Osteoblast (primary cell): ENCODE measurements around the gene SMAP1. TPM values are rescaled to one million over a fixed set of nuclear protein-coding genes. Genes with fewer than 3 reads are reported as not detected.

Experiments
- DNase-seq: peaks from one replicate; pipeline ENCODE4 v3.0.0; 2011; ENCODE audit warnings: low spot score, mixed read lengths; ENCODE audit not compliant: insufficient read length; ENCODE audit errors: missing footprints
- H2AFZ ChIP-seq: 2 replicates; pipeline ENCODE4 v1.6.0; 2011; ENCODE audit warnings: mild to moderate bottlenecking, low read length
- H3K27ac ChIP-seq: 2 replicates; pipeline ENCODE4 v1.5.1; 2011; ENCODE audit warnings: mild to moderate bottlenecking, low read depth, low read length, moderate library complexity
- H3K27me3 ChIP-seq: 2 replicates; pipeline ENCODE4 v1.6.0; 2012; ENCODE audit warnings: mild to moderate bottlenecking, control low read depth, inconsistent platforms, low read length, moderate library complexity; ENCODE audit not compliant: insufficient read depth
- H3K36me3 ChIP-seq: 2 replicates; pipeline ENCODE4 v1.5.1; 2011; ENCODE audit warnings: mild to moderate bottlenecking, low read length, control low read depth, moderate library complexity; ENCODE audit not compliant: insufficient read depth
- H3K4me1 ChIP-seq: 2 replicates; pipeline ENCODE4 v1.5.1; 2011; ENCODE audit warnings: mild to moderate bottlenecking, low read length, control low read depth, moderate library complexity; ENCODE audit not compliant: insufficient read depth
- H3K4me2 ChIP-seq: 2 replicates; pipeline ENCODE4 v1.6.0; 2011; ENCODE audit warnings: mild to moderate bottlenecking, low read length; ENCODE audit not compliant: insufficient read depth
- H3K4me3 ChIP-seq: fragments of 200-600 bp; sonication (generic); 3 replicates; pipeline ENCODE4 v1.5.1; 2012; ENCODE audit warnings: mild to moderate bottlenecking, low read length, inconsistent platforms; ENCODE audit not compliant: insufficient read depth
- H3K79me2 ChIP-seq: 2 replicates; pipeline ENCODE4 v1.6.0; 2012; ENCODE audit warnings: mild to moderate bottlenecking, low read length, control low read depth, inconsistent platforms; ENCODE audit not compliant: insufficient read depth
- H3K9me3 ChIP-seq: 2 replicates; pipeline ENCODE4 v1.5.1; 2011; ENCODE audit warnings: low read depth, low read length, control low read depth
- H4K20me1 ChIP-seq: 2 replicates; pipeline ENCODE4 v1.6.0; 2012; ENCODE audit warnings: mild to moderate bottlenecking, low read length, control low read depth; ENCODE audit not compliant: insufficient read depth
- CTCF ChIP-seq: IDR thresholded peaks from 2 replicates; pipeline ENCODE4 v1.5.1; 2011; ENCODE audit warnings: mild to moderate bottlenecking, low read depth, low read length, moderate library complexity; ENCODE audit errors: extremely low read depth
- total RNA-seq: library from RNA; depleted of rRNA; stranded (reverse); fragments of >200 nt; gene quantifications from 2 replicates; pipeline ENCODE4 v1.2.3, GENCODE V29; 2012

Gene SMAP1
- total RNA-seq, 1 donor = 33.7 TPM

- Histone ChIP-seq H3K4me3 (no peak overlapping the region), H3K9me3 (no peaks in the 10 kb centered on the region), H3K27ac (no peak overlapping the region), H3K4me2 (no peak overlapping the region), H3K27me3 (no peaks in the 10 kb centered on the region), H3K4me1 (no peaks in the 10 kb centered on the region), H2AFZ (no peak overlapping the region), H4K20me1 (peaks cover 42% of the 10 kb centered on the region), H3K36me3 (no peaks in the 10 kb centered on the region), H3K79me2 (peaks cover 69% of the 10 kb centered on the region)
- peak; percentile 19 for DNase-seq
- TF ChIP-seq CTCF = no peak
Observed at GRCh38 chr6:70700922-70701876, 33.5 kb downstream of the SMAP1 start.

DNA sequence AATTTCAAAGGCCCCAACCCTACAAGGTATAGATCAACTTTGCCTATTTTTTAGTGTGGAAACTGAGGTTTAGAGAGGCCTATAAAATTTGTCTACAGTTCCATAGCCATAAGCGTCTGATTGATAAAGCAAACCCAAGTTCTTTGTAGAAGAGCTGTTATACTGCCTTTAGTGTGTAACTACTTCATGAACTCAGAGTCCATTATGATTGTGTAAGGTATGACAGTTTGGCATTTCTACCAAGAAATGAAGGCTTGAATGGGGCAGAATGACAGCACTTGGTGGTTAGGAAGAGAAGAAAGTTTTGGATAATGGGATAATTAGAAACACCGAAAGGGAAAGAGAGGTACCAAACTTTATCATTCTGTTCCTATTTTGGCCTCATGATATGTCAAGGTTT, 38.1 kb downstream of the SMAP1 start:
- no peaks in the 10 kb centered on the region for H3K27me3 ChIP-seq
- H3K4me3 ChIP-seq = no peak overlapping the region
- DNase-seq = no peak
- H3K36me3 ChIP-seq = no peaks in the 10 kb centered on the region
- no peak overlapping the region for H3K4me2 ChIP-seq
- H2AFZ ChIP-seq = no peak overlapping the region
- H4K20me1 ChIP-seq = peaks cover 30% of the 10 kb centered on the region
- no peak for TF ChIP-seq CTCF
- peaks cover 39% of the 10 kb centered on the region for H3K79me2 ChIP-seq
- H3K27ac ChIP-seq = no peak overlapping the region
- no peaks in the 10 kb centered on the region for H3K9me3 ChIP-seq
- H3K4me1 ChIP-seq = no peaks in the 10 kb centered on the region

DNA sequence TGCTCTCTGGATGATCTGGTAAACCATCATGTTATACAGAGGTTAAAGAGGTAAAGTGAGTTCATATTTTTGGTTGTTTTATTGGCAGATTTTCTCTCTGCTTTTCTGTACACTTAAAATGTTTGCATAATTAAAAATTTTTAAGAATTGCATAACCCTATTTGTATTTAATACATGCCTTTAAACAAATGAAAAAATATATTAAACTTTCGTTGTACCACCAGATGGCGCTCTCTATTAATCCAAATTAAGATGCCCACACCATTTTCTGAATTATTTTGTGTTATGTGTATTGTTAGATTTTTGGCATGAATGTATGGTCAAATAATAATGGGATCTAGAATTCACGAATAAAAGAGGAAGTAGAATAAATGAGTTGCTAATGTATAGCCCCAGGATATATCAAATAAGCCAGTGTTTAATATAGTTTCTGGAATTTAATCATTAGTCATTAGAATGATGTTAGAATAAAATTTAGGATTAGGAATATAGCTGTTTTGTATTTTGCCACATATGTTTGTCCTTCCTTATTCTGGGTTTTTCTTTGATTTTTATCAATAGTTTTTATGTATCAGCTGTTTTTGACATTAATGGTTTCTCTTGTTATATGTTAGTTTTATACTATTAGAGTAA, 38.9 kb downstream of the SMAP1 start:
- Histone ChIP-seq H3K9me3 (no peaks in the 10 kb centered on the region), H2AFZ (no peak overlapping the region), H3K4me2 (no peak overlapping the region), H3K79me2 (peaks cover 35% of the 10 kb centered on the region), H3K36me3 (no peaks in the 10 kb centered on the region), H3K4me3 (no peak overlapping the region), H3K27me3 (no peaks in the 10 kb centered on the region), H3K27ac (no peak overlapping the region), H4K20me1 (peaks cover 21% of the 10 kb centered on the region), H3K4me1 (no peaks in the 10 kb centered on the region)
- peak; percentile 58 for TF ChIP-seq CTCF
- DNase-seq = no peak

DNA sequence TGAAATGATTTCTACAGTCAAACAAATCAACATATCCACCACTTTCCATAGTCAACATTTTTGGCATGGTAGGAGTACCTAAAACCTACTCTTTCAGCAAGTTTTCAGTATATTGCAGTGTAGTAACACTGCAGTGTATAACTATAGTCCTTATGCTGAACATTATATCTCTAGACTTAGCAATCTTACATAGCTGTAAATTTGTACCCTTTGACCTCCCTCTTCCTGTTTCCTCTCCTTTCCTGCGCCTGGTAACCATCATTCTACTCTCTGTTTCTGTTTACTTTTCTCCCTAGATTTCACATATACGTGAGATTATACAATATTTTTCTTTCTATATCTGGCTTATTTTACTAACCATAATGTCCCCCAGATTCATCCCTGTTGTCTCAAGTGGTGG, 40.2 kb downstream of the SMAP1 start:
- Histone ChIP-seq H3K27ac (no peak overlapping the region), H3K27me3 (no peaks in the 10 kb centered on the region), H3K4me1 (no peaks in the 10 kb centered on the region), H3K79me2 (peaks cover 33% of the 10 kb centered on the region), H3K4me2 (no peak overlapping the region), H4K20me1 (peaks cover 18% of the 10 kb centered on the region), H2AFZ (no peak overlapping the region), H3K36me3 (no peaks in the 10 kb centered on the region), H3K4me3 (no peak overlapping the region), H3K9me3 (no peaks in the 10 kb centered on the region)
- no peak for TF ChIP-seq CTCF
- DNase-seq = no peak
